DMS114 treated with DMSO at 0.1 percent for 48 hours (cell line): ENCODE measurements around the gene ZNF837.
"Not testable (repeated sequence)": the region's sequence is repeated elsewhere in the genome, so short reads cannot be mapped to it uniquely, and the experiment has no call there.

ENCODE experiments used
- DNase-seq: peaks from one replicate; lab custom pipeline; 2025; ENCODE audit not compliant: unreplicated experiment; lab: John Stamatoyannopoulos, UW

Gene ZNF837

DNA sequence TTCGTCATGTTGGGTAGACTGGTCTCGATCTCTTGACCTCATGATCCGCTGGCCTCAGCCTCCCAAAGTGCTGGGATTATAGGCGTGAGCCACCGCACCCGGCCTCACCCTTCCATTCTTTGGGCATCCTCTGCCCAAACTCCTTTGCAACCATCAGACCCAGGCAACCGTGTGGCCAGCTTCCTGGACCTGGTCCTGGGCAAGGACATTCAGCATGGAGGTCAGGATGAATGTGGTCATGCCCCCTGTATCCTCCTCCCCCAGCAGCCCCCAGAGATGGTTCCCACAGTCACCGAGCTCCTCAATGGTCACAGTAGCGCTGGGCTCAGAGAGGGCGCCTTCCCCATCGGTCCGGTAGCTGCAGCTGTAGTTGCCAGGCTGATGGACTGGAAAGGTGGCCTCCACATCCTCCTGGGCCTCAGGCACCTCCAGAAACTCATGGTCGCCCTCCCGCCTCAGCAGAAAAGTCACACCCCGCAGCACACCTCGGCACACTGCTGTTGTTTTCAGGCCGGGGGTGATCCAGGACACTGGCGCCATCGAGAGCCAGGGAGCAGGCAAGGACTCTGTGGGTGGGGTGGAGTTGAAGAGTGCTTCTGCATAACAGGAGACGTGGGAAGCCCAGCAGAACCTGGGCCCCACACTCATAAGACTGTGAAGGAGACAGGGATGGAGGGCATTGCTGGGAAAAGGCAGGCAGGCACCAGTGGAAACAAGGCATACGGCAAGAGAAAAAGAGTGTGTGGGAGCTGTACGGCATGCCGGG is 28.7 kb downstream of the ZNF837 start:
- no peak for DNase-seq

DNA sequence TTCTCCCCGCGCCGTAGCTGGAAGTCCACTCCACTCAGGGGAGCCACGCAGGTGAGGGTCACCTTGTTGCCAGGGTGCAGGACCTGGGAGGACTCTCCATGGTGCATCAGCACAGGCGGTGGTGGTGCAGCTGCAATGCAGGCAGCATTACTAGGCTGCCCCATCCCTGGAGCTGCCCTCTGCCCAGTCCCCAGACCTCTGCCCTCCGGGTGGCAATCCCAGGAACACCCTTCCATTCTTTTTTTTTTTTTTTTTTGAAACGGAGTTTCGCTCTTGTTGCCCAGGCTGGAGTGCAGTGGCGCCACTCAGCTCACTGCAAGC is 29.3 kb downstream of the ZNF837 start:
- no peak for DNase-seq

DNA sequence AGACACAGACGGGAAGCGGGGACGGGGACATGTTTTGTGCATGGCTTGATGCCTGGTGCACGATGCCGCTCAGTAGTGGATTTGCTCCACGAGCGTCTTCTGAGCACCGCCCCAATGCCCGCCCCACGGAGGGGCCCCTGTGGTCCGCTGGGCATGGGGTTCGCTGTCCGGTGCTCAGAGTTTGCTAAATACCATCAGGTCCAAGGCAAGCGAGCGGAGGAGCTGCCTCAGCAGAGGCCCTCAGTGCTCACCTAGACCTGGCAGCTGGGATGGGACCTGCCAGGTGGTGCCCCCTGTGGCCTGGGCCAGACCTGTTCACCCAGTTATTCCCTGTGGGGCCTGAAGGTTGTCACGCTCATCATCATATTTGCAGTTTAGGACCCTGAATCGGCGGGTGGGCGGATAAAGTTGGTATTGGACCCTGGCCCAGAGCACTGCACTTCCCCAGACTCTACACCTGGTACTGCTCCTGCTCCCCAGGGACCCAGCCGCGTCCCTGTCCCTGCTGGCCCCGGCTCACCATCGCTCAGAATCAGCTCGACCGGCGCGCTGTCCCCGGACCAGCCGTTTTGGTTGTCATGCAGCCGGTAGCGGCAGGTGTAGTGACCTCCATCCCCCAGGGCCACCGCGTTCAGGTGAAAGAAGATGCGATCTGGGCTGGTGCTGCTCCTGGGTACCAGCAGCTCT is 29.8 kb downstream of the ZNF837 start:
- no peak for DNase-seq

DNA sequence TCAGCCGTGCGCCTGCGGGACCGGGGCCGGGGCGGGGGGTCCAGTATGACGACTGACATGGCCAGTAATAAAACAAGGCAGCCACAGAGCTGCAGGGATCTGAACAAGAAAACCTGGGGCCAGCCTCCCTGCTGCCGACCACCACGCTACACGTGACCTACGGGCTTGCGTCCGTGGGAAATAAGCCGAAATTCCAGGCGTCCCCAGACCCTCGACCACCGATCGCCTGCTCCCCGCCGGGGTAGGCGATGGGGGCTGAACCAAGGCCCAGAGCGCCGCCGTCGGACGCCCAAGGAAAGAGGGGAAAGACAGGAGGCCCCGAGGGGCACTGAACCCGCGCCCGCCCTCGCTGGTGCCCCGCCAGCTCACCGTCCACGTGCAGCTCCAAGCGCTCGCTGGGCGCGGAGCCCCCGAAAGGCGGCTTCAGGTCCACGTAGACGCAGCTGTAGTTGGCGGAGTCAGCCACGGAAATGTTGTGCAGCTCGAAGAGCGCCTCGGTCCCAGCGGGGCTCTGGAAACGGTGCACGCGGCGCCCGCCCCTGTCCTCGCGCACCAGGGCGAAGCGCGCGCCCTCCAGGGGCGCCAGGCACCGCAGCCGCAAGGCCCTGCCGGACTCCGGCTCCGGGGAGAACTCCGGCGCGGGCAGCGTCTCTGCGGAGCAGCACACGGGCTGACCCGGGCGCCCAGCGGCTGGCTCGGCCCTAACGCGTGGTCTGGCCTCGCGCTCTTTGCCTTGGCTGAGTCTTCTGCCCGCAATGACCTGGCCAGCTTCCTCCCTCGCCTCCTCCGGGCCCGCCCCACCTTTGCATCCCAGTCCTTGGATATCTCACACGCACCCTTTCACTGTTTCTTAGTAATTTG is 30.6 kb downstream of the ZNF837 start:
- no peak for DNase-seq

DNA sequence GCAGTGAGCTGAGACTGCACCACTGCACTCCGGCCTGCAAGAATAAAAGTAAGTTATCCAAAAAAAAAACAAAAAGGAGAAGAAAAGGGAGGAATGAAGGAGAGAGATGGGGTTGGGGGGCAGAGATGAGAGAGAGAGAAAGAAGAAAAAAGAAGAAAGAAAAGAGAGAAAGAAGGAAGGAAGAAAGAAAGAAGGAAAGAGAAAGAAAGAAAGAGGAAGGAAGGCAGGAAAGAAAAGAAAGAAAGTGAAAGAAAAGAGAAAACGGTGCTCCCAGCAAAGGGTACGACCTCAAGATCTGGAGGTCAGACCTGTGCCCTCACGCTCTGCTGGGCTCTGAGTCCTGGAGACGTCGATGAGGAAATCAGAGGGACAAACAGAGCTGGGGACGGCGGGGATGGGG is 31.2 kb downstream of the ZNF837 start:
- no peak for DNase-seq

DNA sequence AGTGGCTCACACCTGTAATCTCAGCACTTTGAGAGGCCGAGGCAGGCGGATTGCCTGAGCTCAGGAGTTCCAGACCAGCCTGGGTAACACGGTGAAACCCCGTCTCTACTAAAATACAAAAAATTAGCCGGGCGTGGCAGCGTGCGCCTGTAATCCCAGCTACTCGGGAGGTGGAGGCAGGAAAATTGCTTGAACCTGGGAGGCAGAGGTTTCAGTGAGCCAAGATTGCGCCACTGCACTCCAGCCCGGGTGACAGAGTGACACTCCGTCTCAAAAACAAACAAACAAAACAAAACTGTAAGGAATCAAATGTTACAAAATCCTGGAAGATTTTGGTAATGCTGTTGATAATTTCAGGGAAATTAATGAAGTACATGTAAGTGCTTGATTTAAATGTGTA is 32.8 kb downstream of the ZNF837 start:
- not testable (repeated sequence) for DNase-seq

DNA sequence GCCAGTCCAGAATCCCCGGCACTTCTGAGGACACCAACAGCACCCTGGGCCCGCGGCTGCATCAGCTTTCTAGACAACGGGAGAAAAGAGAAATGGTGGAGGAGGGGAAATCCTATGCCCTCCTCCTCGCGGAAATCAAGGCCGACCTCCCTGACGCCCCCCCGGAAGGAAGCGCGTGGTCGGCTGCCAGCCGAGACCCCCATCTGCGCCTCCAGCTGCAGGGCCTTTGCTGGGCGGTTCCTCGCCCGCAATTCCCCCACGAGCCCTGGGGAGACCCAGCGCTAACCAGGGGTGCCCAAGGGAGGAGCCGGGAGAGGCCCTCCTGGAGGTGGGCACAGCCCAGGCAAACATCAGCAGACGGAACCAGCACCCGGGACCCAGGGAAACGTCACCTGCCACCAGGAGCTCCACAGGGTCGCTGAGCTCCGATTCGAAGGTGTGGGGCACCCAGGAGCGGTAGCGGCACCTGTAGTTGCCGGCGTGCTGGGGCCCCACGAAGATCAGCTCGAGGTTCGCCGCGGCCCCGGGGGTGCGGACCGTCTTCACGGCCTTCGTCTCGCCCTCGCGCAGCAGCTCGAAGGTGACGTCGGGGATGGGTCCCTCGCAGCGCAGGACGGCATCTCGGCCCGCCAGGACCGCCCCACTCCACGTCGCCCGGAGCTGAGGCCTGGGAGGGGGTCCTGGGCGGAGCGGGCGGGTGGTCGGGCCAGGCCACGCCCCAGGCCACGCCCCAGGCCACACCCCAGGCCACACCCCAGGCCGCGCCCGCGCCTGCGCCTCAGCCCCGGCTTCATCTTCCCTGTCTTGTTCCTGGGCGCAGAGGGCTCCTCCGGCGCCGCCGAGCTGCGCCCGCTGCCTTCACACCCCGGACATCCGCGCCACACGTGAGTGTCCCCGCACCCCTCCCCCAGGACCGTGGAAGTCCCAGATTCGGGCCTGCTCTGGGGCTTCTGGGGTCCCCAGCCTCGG is 33.6 kb downstream of the ZNF837 start:
- DNase-seq, result peak; percentile 33

DNA sequence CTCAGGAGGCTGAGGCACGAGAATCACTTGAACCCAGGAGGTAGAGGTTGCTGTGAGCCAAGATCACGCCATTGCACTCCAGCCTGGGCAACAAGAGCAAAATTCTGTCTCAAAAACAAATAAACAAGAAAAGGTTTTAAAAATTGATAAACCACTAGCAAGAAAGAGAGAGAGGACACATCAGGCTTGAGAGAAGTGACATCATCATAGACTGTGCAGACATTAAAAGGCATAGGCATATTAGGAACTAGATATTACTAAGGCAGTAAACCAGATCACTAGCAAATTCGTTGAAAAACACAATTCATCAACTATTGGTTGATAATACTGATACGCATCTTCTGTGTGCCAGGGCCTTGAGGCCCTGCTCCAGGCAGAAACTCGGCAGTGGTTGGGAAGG is 35.3 kb downstream of the ZNF837 start:
- DNase-seq, result no peak

DNA sequence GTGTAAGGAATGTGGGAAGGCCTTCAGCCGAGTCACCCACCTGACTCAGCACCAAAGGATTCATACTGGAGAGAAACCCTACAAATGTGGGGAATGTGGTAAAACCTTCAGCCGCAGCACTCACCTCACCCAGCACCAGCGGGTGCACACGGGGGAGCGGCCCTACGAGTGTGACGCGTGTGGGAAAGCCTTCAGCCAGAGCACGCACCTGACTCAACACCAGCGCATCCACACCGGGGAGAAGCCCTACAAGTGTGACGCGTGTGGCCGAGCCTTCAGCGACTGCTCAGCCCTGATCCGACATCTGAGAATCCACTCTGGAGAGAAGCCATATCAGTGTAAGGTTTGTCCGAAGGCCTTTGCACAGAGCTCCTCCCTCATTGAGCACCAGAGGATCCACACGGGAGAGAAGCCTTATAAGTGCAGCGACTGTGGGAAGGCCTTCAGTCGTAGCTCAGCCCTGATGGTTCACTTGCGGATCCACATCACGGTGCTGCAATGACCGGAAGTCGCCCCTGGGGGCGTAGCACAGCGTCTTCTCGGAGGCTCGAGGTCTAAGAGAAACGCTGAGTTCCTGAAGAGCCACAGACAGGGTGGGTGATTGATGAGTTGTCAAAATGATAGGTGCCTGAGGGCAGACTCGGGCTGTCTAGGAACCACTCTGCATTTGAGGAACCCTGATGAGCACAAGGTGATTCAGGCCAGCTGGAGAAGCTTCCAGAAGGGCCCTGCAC is 41.8 kb downstream of the ZNF837 start:
- no peak for DNase-seq

DNA sequence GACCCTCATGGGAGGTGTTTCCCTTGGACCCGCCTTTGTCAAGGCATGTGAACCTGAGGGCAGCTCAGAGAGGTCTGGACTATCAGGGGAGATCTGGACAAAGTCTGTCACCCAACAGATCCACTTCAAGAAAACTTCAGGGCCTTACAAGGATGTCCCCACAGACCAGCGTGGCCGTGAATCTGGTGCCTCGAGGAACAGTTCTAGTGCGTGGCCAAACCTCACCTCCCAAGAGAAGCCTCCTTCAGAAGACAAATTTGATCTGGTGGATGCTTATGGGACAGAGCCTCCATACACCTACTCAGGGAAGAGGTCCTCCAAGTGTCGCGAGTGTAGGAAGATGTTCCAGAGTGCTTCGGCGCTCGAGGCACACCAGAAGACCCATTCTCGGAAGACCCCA is 42.5 kb downstream of the ZNF837 start:
- no peak for DNase-seq

DNA sequence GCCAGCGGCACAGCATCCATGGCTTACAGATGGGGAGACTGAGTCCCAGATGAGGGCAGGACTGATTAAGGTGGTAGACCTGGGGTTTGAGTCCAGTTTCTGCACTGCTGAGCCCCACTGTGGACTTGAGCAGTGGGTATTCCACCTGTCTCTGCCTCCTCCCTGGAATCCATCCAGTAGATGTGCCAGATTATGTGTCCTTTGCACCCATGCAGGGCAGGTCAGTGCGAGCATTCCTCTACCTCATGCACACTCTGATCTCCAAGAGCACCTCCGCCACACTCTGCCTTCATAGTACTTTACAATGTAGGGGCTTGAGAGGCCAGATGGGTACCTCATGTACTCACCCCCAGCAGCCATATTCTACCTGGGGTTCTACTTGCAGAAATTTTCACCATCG is 44.0 kb downstream of the ZNF837 start:
- DNase-seq, result no peak

DNA sequence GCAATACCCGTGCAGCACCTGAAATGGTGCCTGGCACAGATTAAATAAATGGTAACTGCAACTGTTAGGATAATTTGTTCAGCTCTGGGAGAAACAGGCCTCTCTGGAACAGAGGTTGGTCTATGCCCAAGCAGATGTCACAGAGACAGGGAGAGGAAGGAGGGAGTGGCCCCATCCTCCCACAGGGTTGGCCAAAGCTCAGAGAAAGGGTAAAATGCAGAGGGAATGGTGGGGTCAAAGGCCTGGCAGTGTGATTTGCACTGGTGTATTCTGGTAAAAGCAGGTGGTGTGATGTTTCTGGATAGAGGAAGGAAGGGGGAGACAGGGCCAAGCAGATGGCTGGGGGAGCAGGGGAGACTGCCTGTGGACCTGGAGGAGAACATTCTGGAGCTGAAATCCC is 44.6 kb downstream of the ZNF837 start:
- no peak for DNase-seq

DNA sequence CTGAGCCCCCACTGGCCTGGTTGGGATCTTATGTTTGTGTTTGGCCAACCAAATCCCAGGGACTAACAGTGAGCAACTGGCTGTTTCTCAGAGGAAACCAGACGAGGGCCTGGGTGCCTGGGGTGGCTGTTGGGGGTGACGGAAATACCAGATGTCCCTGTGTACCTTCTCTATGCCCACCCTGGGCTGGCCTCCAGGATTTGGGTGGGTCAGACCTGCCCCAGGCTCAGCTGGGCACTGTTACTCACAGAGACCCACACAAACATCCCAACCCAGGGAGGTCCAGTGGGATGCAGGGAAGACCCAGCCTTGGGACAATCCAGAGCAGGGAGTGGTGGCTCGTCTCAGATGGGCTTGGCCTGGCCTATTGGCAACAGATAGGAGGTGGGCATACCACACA is 45.2 kb downstream of the ZNF837 start:
- no peak for DNase-seq

DNA sequence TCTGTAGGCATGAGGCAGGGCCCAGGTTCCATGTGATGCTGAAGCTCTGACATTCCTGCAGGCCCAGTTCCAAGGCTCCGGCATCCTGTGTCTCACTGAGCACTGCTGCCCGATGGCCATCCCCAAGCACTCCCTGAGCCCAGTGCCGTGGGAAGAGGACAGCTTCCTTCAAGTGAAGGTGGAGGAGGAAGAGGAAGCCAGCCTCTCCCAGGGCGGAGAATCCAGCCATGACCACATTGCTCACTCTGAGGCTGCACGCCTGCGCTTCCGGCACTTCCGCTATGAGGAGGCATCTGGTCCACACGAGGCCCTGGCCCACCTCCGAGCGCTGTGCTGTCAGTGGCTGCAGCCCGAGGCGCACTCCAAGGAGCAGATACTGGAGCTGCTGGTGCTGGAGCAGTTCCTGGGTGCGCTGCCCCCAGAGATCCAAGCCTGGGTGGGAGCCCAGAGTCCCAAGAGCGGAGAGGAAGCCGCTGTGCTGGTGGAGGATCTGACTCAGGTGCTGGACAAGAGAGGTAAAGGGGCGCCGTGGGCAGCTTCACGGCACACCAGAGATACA is 46.1 kb downstream of the ZNF837 start:
- DNase-seq, result no peak

DNA sequence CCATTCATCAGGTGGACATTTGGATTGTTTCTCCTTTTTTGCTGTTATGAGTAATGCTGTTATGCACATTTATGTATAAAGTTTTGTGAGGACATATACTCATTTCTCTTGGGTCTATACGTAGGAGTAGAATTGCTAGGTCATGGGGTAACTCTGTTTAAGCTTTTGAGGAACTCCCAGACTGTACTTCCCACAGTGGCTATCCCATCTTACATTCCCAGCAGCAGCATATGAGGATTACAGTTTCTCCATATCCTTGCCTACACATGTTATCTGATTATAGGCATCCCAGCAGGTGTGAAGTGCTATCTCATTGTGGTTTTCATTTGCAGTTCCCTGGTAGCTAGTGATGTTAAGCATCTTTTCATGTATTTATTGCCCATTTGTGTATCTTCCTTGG is 48.1 kb downstream of the ZNF837 start:
- DNase-seq, result no peak

DNA sequence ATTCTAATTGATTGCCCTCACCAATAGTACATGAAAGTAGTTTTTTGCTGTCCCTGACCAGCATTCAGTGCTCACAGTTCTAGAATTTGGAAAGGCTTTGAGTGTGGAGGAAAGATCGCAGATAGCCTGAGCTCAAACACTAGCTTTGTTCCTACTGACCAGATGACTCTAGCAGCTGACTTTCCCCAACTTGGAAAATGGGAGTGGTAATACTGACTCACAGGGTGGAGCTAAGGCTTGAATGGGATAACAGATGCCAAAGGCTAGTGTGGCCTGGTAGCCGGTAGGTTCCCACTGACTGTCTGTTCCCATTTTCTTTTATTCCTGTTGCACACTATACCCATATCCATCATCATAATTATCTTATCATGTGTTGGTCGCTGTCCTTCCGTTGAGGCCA is 50.4 kb downstream of the ZNF837 start:
- no peak for DNase-seq

DNA sequence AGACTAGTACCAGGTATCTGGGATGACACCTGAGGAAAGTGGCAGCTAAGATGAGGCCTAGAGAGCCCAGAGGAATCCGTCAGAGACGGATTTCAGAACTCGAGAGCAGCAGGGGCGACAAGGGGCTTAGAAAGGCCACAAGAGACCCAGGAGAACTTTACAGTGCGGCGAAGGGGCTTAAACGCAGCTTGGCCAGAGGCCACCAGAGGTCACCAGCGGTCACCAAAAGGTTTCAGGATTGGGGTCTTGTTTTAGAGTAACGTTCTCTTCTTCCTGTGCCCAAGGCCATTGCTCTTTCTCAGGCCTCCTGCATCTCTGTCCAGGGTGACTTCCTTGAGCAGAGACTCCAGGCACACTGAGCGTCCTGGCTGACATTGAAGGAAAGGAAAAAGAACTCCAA is 51.8 kb downstream of the ZNF837 start:
- DNase-seq, result no peak

DNA sequence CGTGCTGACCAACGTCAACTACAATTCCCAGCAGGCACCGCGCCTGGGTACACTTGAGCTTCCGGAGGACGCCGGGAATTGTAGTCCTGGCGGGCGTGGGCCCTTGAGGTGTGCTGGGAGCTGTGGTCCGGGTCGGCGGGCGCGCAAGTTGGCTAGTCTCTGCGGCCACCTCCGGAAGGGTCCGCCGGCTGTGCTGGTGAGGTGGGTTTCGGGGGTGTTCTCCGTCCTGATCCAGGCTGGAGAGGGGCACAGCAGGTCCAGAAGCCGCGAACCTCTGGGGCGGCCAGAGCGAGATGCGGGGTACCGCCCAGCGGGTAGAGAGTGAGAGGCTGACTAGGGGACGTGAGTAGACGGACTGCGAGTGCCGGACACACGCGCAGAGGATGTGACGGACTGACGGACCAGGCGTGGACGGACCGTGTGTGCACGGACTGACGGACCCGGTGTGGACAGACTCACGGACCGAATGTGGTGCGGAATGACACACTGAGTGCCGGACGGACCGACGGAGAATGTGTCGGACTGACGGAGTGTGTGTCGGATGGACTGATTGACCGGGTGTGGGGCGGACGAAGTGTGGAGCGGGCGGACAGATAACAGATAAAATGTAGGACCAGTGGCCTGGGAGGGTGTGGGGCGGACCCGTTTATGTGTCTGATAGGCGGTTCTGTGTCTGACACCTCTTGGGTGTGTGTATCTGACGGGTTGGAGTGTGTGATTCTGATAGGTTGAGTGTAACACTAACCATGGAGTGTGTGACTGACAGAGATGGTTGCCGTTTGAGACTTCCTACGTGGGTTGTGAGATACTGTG is 53.7 kb downstream of the ZNF837 start, which contains the start of gene ZSCAN22:
ZSCAN22 (plus strand) TSS at position 81 of the 813 bp plus-strand sequence. CDS start 7,809 bp downstream, outside the sequence.
- peak; percentile 94 for DNase-seq

DNA sequence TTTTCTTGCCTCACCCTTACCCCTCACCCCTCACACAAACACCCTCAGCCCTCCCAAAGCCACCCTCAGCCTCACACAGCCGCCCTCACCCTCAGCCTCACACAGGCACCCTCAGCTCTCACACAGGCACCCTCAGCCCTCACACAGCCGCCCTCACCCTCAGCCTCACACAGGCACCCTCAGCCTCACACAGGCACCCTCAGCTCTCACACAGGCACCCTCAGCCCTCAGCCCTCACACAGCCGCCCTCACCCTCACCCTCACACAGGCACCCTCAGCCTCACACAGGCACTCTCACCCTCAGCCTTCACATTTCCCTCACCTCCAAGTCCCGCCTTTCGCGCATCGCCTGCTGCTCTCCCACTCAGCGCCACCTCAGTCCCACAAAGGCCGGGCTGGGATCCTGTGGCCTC is 54.3 kb downstream of the ZNF837 start:
- no peak for DNase-seq
